NT2/D1 (cell line): ENCODE measurements around the gene DNAH11.

Experiments used
- SUZ12 ChIP-seq: IDR thresholded peaks from 2 replicates; pipeline ENCODE4 v1.6.1; 2011; ENCODE audit not compliant: insufficient read length, insufficient read depth; ENCODE audit errors: extremely low read depth
- YY1 ChIP-seq: IDR thresholded peaks from 2 replicates; pipeline ENCODE4 v1.6.1; 2011; ENCODE audit not compliant: insufficient read length, insufficient read depth

DNA sequence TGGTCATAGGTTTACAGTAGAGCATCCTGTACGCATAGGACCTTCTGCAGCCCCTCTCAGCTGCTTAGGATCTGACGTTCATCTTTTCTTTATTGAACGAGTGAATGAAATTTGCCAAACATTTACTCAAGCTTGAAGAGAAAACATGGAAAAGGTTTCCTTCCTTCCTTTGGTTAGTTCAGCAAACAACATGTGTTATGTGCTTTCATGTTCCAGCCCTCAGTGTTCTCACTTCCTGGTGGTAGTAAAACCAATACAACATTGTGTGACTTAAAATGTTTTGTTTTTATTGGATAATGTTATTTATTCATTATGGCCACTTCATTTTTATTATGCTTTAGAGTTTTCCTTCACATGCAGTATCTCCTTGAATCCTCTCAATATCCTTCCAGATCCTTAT is 404.2 kb downstream of the DNAH11 start:
- TF ChIP-seq SUZ12 (no peak), YY1 (no peak)
